ENCODE measurements around the gene PTPN22. TPM values are rescaled to one million over a fixed set of nuclear protein-coding genes. Genes with fewer than 3 reads are reported as not detected.
A peak's percentile ranks its signal among the peaks of the same experiment; 100 is the strongest.

The PTPN22 gene
- total RNA-seq, 4 donors from 2014 or later, result 0.85 to 8.8 (median 2.1) TPM

- peak overlapping the region; percentile 39 to 53 for H3K27ac ChIP-seq
Measured at GRCh38 chr1:113913312-113913668, 41.8 kb upstream of the PTPN22 start.

GRCh38 chr1:113912594-113913311 lies 41.2 kb upstream of the PTPN22 start:
- H3K27me3 ChIP-seq, result no peaks in the 10 kb centered on the region
- DNase-seq, result peak; percentile 21 to 24
- no peaks in the 10 kb centered on the region for H3K36me3 ChIP-seq
- intact Hi-C loops (cut with DNase I; ENCODE audit: low total_unique reads), result no loop called here
- TF ChIP-seq POLR2A (IDR thresholded peaks at IDR 0.05) (no peak), CTCF (IDR thresholded peaks at IDR 0.05) (no peak)
- peak overlapping the region; percentile 39 to 53 for H3K27ac ChIP-seq
- H3K4me3 ChIP-seq, result no peak overlapping the region
- H3K9me3 ChIP-seq, result no peaks in the 10 kb centered on the region
- H3K4me1 ChIP-seq, result peaks cover 0 to 4% of the 10 kb centered on the region in 2 donors

More at GRCh38 chr1:113913312-113913668, 41.8 kb upstream of the PTPN22 start:
- no peaks in the 10 kb centered on the region for H3K27me3 ChIP-seq
- no peak overlapping the region for H3K4me3 ChIP-seq
- no peaks in the 10 kb centered on the region for H3K9me3 ChIP-seq
- H3K4me1 ChIP-seq, result peaks cover 0 to 4% of the 10 kb centered on the region in 2 donors
- intact Hi-C loops (cut with DNase I; ENCODE audit: low total_unique reads), result no loop called here
- DNase-seq, result no peak
- H3K36me3 ChIP-seq, result no peaks in the 10 kb centered on the region
- TF ChIP-seq CTCF (IDR thresholded peaks at IDR 0.05), result no peak
- TF ChIP-seq POLR2A (IDR thresholded peaks at IDR 0.05), result no peak

DNA sequence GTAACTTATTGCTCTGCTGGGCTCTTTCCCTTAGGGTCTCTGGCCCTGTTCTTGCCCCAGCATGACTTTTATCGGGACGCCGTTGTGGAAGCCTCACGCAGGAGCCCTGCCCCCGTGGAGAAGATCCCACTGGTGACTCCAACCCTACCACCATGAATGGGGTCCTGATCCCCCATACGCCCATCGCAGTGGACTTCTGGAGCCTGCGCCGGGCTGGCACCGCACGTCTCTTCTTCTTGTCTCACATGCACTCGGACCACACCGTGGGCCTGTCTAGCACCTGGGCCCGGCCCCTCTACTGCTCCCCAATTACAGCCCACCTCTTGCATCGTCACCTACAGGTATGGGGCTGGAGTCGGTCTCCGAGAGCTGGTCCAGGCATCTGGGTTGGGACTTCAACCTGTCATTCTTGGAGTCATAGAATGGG lies 33.9 kb upstream of the PTPN22 start:
- Histone ChIP-seq H3K4me3 (peak overlapping the region; percentile 59 to 95), H3K4me1 (peaks cover 4 to 9% of the 10 kb centered on the region in 2 donors), H3K27me3 (no peaks in the 10 kb centered on the region), H3K9me3 (no peaks in the 10 kb centered on the region), H3K36me3 (no peaks in the 10 kb centered on the region), H3K27ac (peak overlapping the region; percentile 88 to 90)
- no peak for TF ChIP-seq CTCF (IDR thresholded peaks at IDR 0.05)
- TF ChIP-seq POLR2A (IDR thresholded peaks at IDR 0.05), result no peak
- DNase-seq, result peak in 1 of 2 donors; percentile 41
- intact Hi-C loops (cut with DNase I; ENCODE audit: low total_unique reads), result no loop called here

GRCh38 chr1:113904674-113905434 lies 33.3 kb upstream of the PTPN22 start, which contains the start of the genes AP4B1 and DCLRE1B:
AP4B1 (minus strand) TSS chr1:113904799; CDS start chr1:113904717, 82 bp downstream.
DCLRE1B (plus strand) TSS chr1:113905326; CDS start chr1:113905587, 261 bp downstream.
- TF ChIP-seq CTCF (IDR thresholded peaks at IDR 0.05) (peak; percentile 67 to 96 (median 85)), POLR2A (IDR thresholded peaks at IDR 0.05) (peak; percentile 62 to 64)
- intact Hi-C loops (cut with DNase I; ENCODE audit: low total_unique reads), result no loop called here
- Histone ChIP-seq H3K27me3 (no peaks in the 10 kb centered on the region), H3K36me3 (no peaks in the 10 kb centered on the region), H3K4me1 (peaks cover 4 to 9% of the 10 kb centered on the region in 2 donors), H3K4me3 (peak within 1 kb of the TSS; percentile 59 to 95), H3K9me3 (no peaks in the 10 kb centered on the region), H3K27ac (peak within 1 kb of the TSS; percentile 88 to 90)
- DNase-seq, result peak; percentile 99

DNA sequence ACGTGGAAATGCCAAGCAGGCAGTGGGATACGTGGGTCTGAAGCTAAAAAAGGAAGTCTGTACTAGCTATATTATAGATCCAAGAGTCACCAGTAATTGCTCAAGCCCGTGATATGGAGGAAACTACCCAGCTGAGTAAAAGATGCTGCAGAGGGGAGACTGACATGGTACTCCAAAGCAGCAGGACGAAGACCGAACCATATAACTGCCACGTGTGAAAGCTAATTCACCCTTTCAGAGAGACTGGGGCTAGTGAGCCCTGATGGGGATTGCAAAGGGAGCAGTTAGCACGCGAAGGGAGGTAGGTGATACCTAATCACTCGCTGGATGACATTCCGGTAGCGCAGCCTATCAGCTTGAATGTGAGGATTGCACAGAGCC lies 32.8 kb upstream of the PTPN22 start:
- H3K4me3 ChIP-seq, result peak overlapping the region; percentile 59 to 95
- no peaks in the 10 kb centered on the region for H3K27me3 ChIP-seq
- DNase-seq, result no peak
- H3K9me3 ChIP-seq, result no peaks in the 10 kb centered on the region
- no peaks in the 10 kb centered on the region for H3K36me3 ChIP-seq
- intact Hi-C loops (cut with DNase I; ENCODE audit: low total_unique reads), result no loop called here
- H3K4me1 ChIP-seq, result peaks cover 4 to 9% of the 10 kb centered on the region in 2 donors
- H3K27ac ChIP-seq, result peak overlapping the region; percentile 88 to 90
- TF ChIP-seq CTCF (IDR thresholded peaks at IDR 0.05) (no peak), POLR2A (IDR thresholded peaks at IDR 0.05) (no peak)

Data from uterus (tissue), 4 donors.